SU-DHL-6 (cell line): ENCODE data around the gene COG4.

Source experiments
- H2AFZ ChIP-seq: fragments of 200-600 bp; sonication (generic); 2 replicates; pipeline ENCODE4 v1.6.1; 2014; ENCODE audit warnings: low read depth, mild to moderate bottlenecking, moderate library complexity, mixed read lengths, antibody characterized with exemption, low read length; ENCODE audit not compliant: severe bottlenecking
- H3F3A ChIP-seq: fragments of 200-600 bp; shearing (Covaris generic); 2 replicates; pipeline ENCODE4 v1.6.0; 2016; ENCODE audit warnings: antibody characterized with exemption, mild to moderate bottlenecking; ENCODE audit not compliant: insufficient read depth
- H3K27ac ChIP-seq: fragments of 200-600 bp; sonication (generic); 2 replicates; pipeline ENCODE4 v1.5.1; 2016; ENCODE audit warnings: low read depth, mild to moderate bottlenecking, low read length, moderate library complexity, mixed read lengths
- H3K27me3 ChIP-seq: fragments of 200-600 bp; sonication (generic), shearing (Covaris generic); 2 replicates; pipeline ENCODE4 v1.6.0; 2014; ENCODE audit warnings: mild to moderate bottlenecking, low read length
- H3K36me3 ChIP-seq: fragments of 200-600 bp; sonication (generic); 2 replicates; pipeline ENCODE4 v1.6.1; 2014; ENCODE audit warnings: mild to moderate bottlenecking, low read length, mixed read lengths
- H3K4me2 ChIP-seq: fragments of 300-600, 200-600 bp; shearing (Covaris generic), sonication (generic); 2 replicates; pipeline ENCODE4 v1.6.0; 2014; ENCODE audit warnings: low read length, low read depth, mild to moderate bottlenecking; ENCODE audit not compliant: poor library complexity, severe bottlenecking
- H3K4me3 ChIP-seq: fragments of 200-600 bp; sonication (generic); 2 replicates; pipeline ENCODE4 v1.5.1; 2014; ENCODE audit warnings: antibody characterized with exemption, low read length, mild to moderate bottlenecking, mixed read lengths; ENCODE audit not compliant: insufficient read depth, poor library complexity, severe bottlenecking
- H3K79me2 ChIP-seq: fragments of 200-600 bp; sonication (generic); 2 replicates; pipeline ENCODE4 v1.6.1; 2014; ENCODE audit warnings: mild to moderate bottlenecking, low read length, moderate library complexity; ENCODE audit not compliant: insufficient read depth
- H3K9ac ChIP-seq: fragments of 200-600 bp; sonication (generic); 2 replicates; pipeline ENCODE4 v1.7.0; 2014; ENCODE audit warnings: mild to moderate bottlenecking, low read length
- H3K9me2 ChIP-seq: fragments of 200-600 bp; sonication (generic); replicated peaks from 2 replicates; pipeline ENCODE4 v1.6.1; 2014; ENCODE audit warnings: low read length; ENCODE audit not compliant: insufficient read depth
- H3K9me3 ChIP-seq: fragments of 200-600 bp; sonication (generic); 2 replicates; pipeline ENCODE4 v1.6.1; 2014; ENCODE audit warnings: low read length, mixed read lengths; ENCODE audit not compliant: insufficient read depth
- H4K20me1 ChIP-seq: fragments of 200-600 bp; sonication (generic); 2 replicates; pipeline ENCODE4 v1.6.1; 2014; ENCODE audit warnings: low read depth, mild to moderate bottlenecking, antibody characterized with exemption, low read length, moderate library complexity, mixed read lengths
- CTCF ChIP-seq: fragments of 200-600 bp; sonication (generic); IDR thresholded peaks from one replicate; pipeline ENCODE4 v1.5.1; 2017; ENCODE audit warnings: antibody characterized with exemption, mild to moderate bottlenecking, low read length, moderate library complexity; ENCODE audit not compliant: insufficient read depth, poor library complexity, severe bottlenecking
- EZH2phosphoT487 ChIP-seq: fragments of 200-600 bp; sonication (generic), shearing (Covaris generic); conservative IDR thresholded peaks from 2 replicates; pipeline ENCODE4 v1.6.1; 2018; ENCODE audit warnings: mild to moderate bottlenecking, antibody characterized with exemption, low read length, moderate library complexity, mixed read lengths

Gene COG4

GRCh38 chr16:70561623-70562022 lies 38.3 kb upstream of the COG4 start:
- TF ChIP-seq EZH2phosphoT487 (no peak), CTCF (no peak)
- Histone ChIP-seq H3K36me3 (peaks cover 72% of the 10 kb centered on the region), H3K4me3 (no peak overlapping the region), H3K9me2 (no peaks in the 10 kb centered on the region), H3K79me2 (peaks cover 12% of the 10 kb centered on the region; the same call in 1 of the 2 replicates), H3K9me3 (no peaks in the 10 kb centered on the region), H3K27ac (no peak overlapping the region), H2AFZ (no peak overlapping the region), H3K27me3 (no peaks in the 10 kb centered on the region), H4K20me1 (peaks cover 22% of the 10 kb centered on the region), H3F3A (peaks cover 17% of the 10 kb centered on the region; the same call in 1 of the 2 replicates), H3K4me2 (no peak overlapping the region), H3K9ac (no peak overlapping the region)

DNA sequence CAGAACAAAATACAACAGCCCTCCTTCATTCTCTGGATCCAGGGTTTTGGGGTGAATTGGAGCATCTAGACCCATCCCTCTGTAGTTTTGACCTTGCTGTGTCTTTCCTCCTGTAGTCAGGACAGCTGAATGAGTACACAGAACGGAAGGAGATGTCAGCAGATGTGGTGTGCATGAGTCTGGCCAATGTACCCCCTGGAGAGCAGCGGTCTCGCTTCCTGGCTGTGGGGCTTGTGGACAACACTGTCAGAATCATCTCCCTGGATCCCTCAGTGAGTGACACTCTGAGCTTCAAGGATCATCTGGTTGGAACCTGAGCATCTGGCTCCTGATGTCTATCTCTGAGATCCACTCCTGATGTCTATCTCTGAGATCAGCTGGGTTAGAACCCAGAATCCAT lies 32.7 kb upstream of the COG4 start:
- H3K79me2 ChIP-seq: peaks cover 55% of the 10 kb centered on the region
- H4K20me1 ChIP-seq: peaks cover 35% of the 10 kb centered on the region

GRCh38 chr16:70553645-70554044 lies 30.3 kb upstream of the COG4 start:
- Histone ChIP-seq H3K4me2 (no peak overlapping the region), H2AFZ (no peak overlapping the region), H4K20me1 (peaks cover 48% of the 10 kb centered on the region), H3K9me3 (no peaks in the 10 kb centered on the region), H3K9me2 (no peaks in the 10 kb centered on the region), H3K79me2 (peaks cover 76% of the 10 kb centered on the region), H3K4me3 (no peak overlapping the region), H3K9ac (no peak overlapping the region), H3F3A (peaks cover 17% of the 10 kb centered on the region; the same call in 1 of the 2 replicates), H3K27me3 (no peaks in the 10 kb centered on the region), H3K27ac (no peak overlapping the region), H3K36me3 (peaks cover 85% of the 10 kb centered on the region)
- TF ChIP-seq EZH2phosphoT487: no peak
- TF ChIP-seq CTCF: no peak

More for the DNA sequence above, 32.7 kb upstream of the COG4 start:
- Histone ChIP-seq H3K9me3 (no peaks in the 10 kb centered on the region), H3K27me3 (no peaks in the 10 kb centered on the region), H3K4me3 (no peak overlapping the region), H3K9ac (no peak overlapping the region), H2AFZ (no peak overlapping the region), H3K4me2 (no peak overlapping the region), H3K27ac (no peak overlapping the region), H3K9me2 (no peaks in the 10 kb centered on the region), H3K36me3 (peaks cover 81% of the 10 kb centered on the region), H3F3A (peaks cover 17% of the 10 kb centered on the region; the same call in 1 of the 2 replicates)
- TF ChIP-seq CTCF: no peak
- TF ChIP-seq EZH2phosphoT487: no peak
